Liver (tissue), 3 donors: ENCODE data around the gene CSNK1G1.

Source experiments
- CTCF ChIP-seq: fragments of 150-350 bp; IDR thresholded peaks from 2 replicates; pipeline ENCODE4 v1.5.1; 2017; ENCODE audit warnings: improper control_type of control experiment, low read depth, low read length; ENCODE audit not compliant: missing input control
- HNF4A ChIP-seq, 2 donors: conservative IDR thresholded peaks; 2 replicates each; pipeline ENCODE4 v1.6.1; 2016; ENCODE audit warnings: antibody characterized with exemption in 2 of 2, mild to moderate bottlenecking in 2 of 2
- RAD21 ChIP-seq, 2 donors: IDR thresholded peaks; 2 replicates each; pipeline ENCODE4 v1.6.1; 2016; ENCODE audit warnings: antibody characterized with exemption in 2 of 2, mild to moderate bottlenecking in 2 of 2
- YY1 ChIP-seq: IDR thresholded peaks from 2 replicates; pipeline ENCODE4 v1.6.1; 2016; ENCODE audit warnings: antibody characterized with exemption, mild to moderate bottlenecking
- ZBTB33 ChIP-seq: IDR thresholded peaks from 2 replicates; pipeline ENCODE4 v1.6.1; 2016; ENCODE audit warnings: antibody characterized with exemption
- TF ChIP-seq, protein P1 (sequence below): IDR thresholded peaks from 2 replicates; pipeline ENCODE4 v1.6.1; 2016; ENCODE audit warnings: antibody characterized with exemption
- donor health status: healthy.
- donor health status: healthy.

DNA sequence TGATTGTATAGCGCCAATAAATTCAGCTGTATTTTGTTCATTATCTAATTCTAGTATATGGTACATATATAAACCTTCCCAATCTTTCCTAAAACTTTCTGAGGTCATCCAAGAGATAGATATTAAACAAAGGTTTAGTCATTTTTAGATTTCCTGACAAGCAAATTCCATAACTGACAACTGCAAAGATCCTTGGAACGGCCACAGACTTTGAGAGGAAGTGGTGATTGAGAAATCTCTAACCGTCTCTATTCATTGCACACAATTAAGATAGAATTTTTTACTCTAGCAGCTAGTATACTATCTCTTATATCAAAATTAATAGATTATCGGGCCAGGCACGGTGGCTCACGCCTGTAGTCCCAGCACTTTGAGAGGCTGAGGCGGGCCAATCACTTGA lies 4.7 kb downstream of the CSNK1G1 start:
- TF ChIP-seq CTCF = no peak
- TF ChIP-seq, protein P1, sequence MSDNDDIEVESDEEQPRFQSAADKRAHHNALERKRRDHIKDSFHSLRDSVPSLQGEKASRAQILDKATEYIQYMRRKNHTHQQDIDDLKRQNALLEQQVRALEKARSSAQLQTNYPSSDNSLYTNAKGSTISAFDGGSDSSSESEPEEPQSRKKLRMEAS = no peak
- TF ChIP-seq RAD21 (IDR thresholded peaks at IDR 0.05) = no peak
- TF ChIP-seq HNF4A (conservative IDR thresholded peaks at IDR 0.05) = no peak
- TF ChIP-seq ZBTB33 = no peak
- TF ChIP-seq YY1 = no peak
